HG03139 (cell line): ENCODE results near the gene OR1C1.
"Not testable (repeated sequence)": the region's sequence is repeated elsewhere in the genome, so short reads cannot be mapped to it uniquely, and the experiment has no call there.

Experiments used
- ATAC-seq: cut with Tn5 transposase; IDR thresholded peaks from one replicate; pipeline ENCODE4 v1.9.1; 2021; ENCODE audit not compliant: unreplicated experiment

OR1C1 gene

GRCh38 chr1:247760456-247760855 lies at the start of gene OR1C1:
OR1C1 (minus strand) TSS chr1:247760556; CDS start chr1:247758406, 2,150 bp downstream.
- no peak for ATAC-seq

GRCh38 chr1:247797518-247797917 lies 37.2 kb upstream of the OR1C1 start:
- ATAC-seq: no peak

- no peak for ATAC-seq
These were observed 9.2 kb upstream of the OR1C1 start for GRCh38 chr1:247769603-247770002.

GRCh38 chr1:247754311-247754710 lies 6.0 kb downstream of the OR1C1 start:
- ATAC-seq: not testable (repeated sequence)

GRCh38 chr1:247749870-247750269 lies 10.5 kb downstream of the OR1C1 start:
- ATAC-seq: no peak

GRCh38 chr1:247748041-247748440 lies 12.3 kb downstream of the OR1C1 start, which contains the start of gene OR14A2:
OR14A2 (minus strand) TSS chr1:247748141.
- ATAC-seq: no peak

- no peak for ATAC-seq
These were observed 12.7 kb downstream of the OR1C1 start for GRCh38 chr1:247747616-247748015.

GRCh38 chr1:247746391-247746935 lies 13.9 kb downstream of the OR1C1 start:
- no peak for ATAC-seq

- ATAC-seq: not testable (repeated sequence)
These were observed 18.1 kb downstream of the OR1C1 start for GRCh38 chr1:247742215-247742760.

GRCh38 chr1:247741756-247742155 lies 18.6 kb downstream of the OR1C1 start:
- ATAC-seq: no peak

GRCh38 chr1:247740721-247741120 lies 19.6 kb downstream of the OR1C1 start:
- no peak for ATAC-seq

GRCh38 chr1:247738315-247738714 lies 22.0 kb downstream of the OR1C1 start, which contains the start of gene OR14K1:
OR14K1 (plus strand) TSS chr1:247738615; CDS start chr1:247738615, 0 bp downstream.
- no peak for ATAC-seq

GRCh38 chr1:247721222-247721621 lies 39.1 kb downstream of the OR1C1 start:
- no peak for ATAC-seq

GRCh38 chr1:247716546-247716945 lies 43.8 kb downstream of the OR1C1 start, which contains the start of gene OR6F1:
OR6F1 (minus strand) TSS chr1:247716646; CDS start chr1:247712755, 3,891 bp downstream.
- ATAC-seq: no peak

GRCh38 chr1:247713753-247714152 lies 46.6 kb downstream of the OR1C1 start:
- no peak for ATAC-seq

- ATAC-seq: not testable (repeated sequence)
These were observed 49.7 kb downstream of the OR1C1 start for GRCh38 chr1:247710681-247711080.
